Measurements from ENCODE around the gene P2RY6. TPM values are rescaled to one million over a fixed set of nuclear protein-coding genes. Genes with fewer than 3 reads are reported as not detected.
A peak's percentile ranks its signal among the peaks of the same experiment; 100 is the strongest.
"Not testable (repeated sequence)": the region's sequence is repeated elsewhere in the genome, so short reads cannot be mapped to it uniquely, and the experiment has no call there.

P2RY6 gene
- total RNA-seq, 4 donors from 2014 or later, result 0.38 to 0.89 (median 0.38) TPM; not detected in 1

GRCh38 chr11:73270855-73271477, 1.2 kb upstream of the P2RY6 start:
- no peak for TF ChIP-seq CTCF (IDR thresholded peaks at IDR 0.05)
- no peak for TF ChIP-seq POLR2AphosphoS5 (IDR thresholded peaks at IDR 0.05)
- no peak overlapping the region for H3K27ac ChIP-seq
- H3K27me3 ChIP-seq, result peaks cover 11% of the 10 kb centered on the region
- WGBS, result 80% methylated on average over 18 of the region's 18 CpGs
- no peak overlapping the region for H3K4me3 ChIP-seq
- H3K4me1 ChIP-seq, result no peaks in the 10 kb centered on the region
- H3K9me3 ChIP-seq, result no peaks in the 10 kb centered on the region
- DNase-seq (ENCODE audit: low spot score in 2 of 2), result peak in 1 of 2 donors; percentile 63
- no peaks in the 10 kb centered on the region for H3K36me3 ChIP-seq

- not testable (repeated sequence) for H3K27ac ChIP-seq, H3K27me3 ChIP-seq, H3K4me3 ChIP-seq, H3K9me3 ChIP-seq, H3K4me1 ChIP-seq, H3K36me3 ChIP-seq
- peak in 1 of 2 donors; percentile 35 for DNase-seq (ENCODE audit: low spot score in 2 of 2)
- 82% methylated on average over 10 of the region's 10 CpGs for WGBS
These were observed 666 bp upstream of the P2RY6 start for GRCh38 chr11:73271478-73271865.

- TF ChIP-seq POLR2AphosphoS5 (IDR thresholded peaks at IDR 0.05) (no peak), POLR2A (IDR thresholded peaks at IDR 0.05) (no peak), EP300 (IDR thresholded peaks at IDR 0.05) (no peak), CTCF (IDR thresholded peaks at IDR 0.05) (no peak)
- Histone ChIP-seq H3K27ac (no peak overlapping the region), H3K27me3 (no peaks in the 10 kb centered on the region), H3K36me3 (no peaks in the 10 kb centered on the region), H3K4me1 (no peaks in the 10 kb centered on the region), H3K4me3 (no peak overlapping the region), H3K9me3 (no peaks in the 10 kb centered on the region)
- WGBS, result 98% methylated on average over 7 of the region's 7 CpGs
- no peak for DNase-seq (ENCODE audit: low spot score in 2 of 2)
These were observed 521 bp downstream of the P2RY6 start for GRCh38 chr11:73272680-73273038.

- no peak for TF ChIP-seq POLR2A (IDR thresholded peaks at IDR 0.05)
- no peak for TF ChIP-seq EP300 (IDR thresholded peaks at IDR 0.05)
- no peak for TF ChIP-seq CTCF (IDR thresholded peaks at IDR 0.05)
- no peak for TF ChIP-seq POLR2AphosphoS5 (IDR thresholded peaks at IDR 0.05)
- Histone ChIP-seq H3K4me3 (no peak overlapping the region), H3K4me1 (no peaks in the 10 kb centered on the region), H3K27me3 (no peaks in the 10 kb centered on the region), H3K27ac (no peak overlapping the region), H3K9me3 (no peaks in the 10 kb centered on the region), H3K36me3 (no peaks in the 10 kb centered on the region)
- WGBS, result 60% methylated on average over 8 of the region's 8 CpGs
- DNase-seq (ENCODE audit: low spot score in 2 of 2), result peak; percentile 7 to 40
These were observed 1.2 kb downstream of the P2RY6 start for GRCh38 chr11:73273222-73273895.

GRCh38 chr11:73274191-73274590, 2.1 kb downstream of the P2RY6 start:
- WGBS, result 86% methylated on average over 4 of the region's 4 CpGs
- not testable (repeated sequence) for H3K9me3 ChIP-seq; H3K27ac ChIP-seq; DNase-seq (ENCODE audit: low spot score in 2 of 2); H3K27me3 ChIP-seq; H3K36me3 ChIP-seq; H3K4me1 ChIP-seq; H3K4me3 ChIP-seq

- H3K27me3 ChIP-seq, result no peaks in the 10 kb centered on the region
- peak; percentile 50 to 76 for DNase-seq (ENCODE audit: low spot score in 2 of 2)
- no peaks in the 10 kb centered on the region for H3K36me3 ChIP-seq
- no peak for TF ChIP-seq EP300 (IDR thresholded peaks at IDR 0.05)
- no peak for TF ChIP-seq CTCF (IDR thresholded peaks at IDR 0.05)
- no peak for TF ChIP-seq POLR2AphosphoS5 (IDR thresholded peaks at IDR 0.05)
- TF ChIP-seq POLR2A (IDR thresholded peaks at IDR 0.05), result no peak
- H3K4me3 ChIP-seq, result no peak overlapping the region
- whole genome bisulfite sequencing, result 81% methylated on average over 5 of the region's 11 CpGs
- no peaks in the 10 kb centered on the region for H3K4me1 ChIP-seq
- H3K27ac ChIP-seq, result no peak overlapping the region
- no peaks in the 10 kb centered on the region for H3K9me3 ChIP-seq
These were observed 2.7 kb downstream of the P2RY6 start for GRCh38 chr11:73274722-73275380.

Measured in suprapubic skin (tissue), 4 donors.